GM21619 (cell line): ENCODE data around the gene BCOR.
A peak's percentile ranks its signal among the peaks of the same experiment; 100 is the strongest.

Source experiments
- ATAC-seq: cut with Tn5 transposase; IDR thresholded peaks from one replicate; pipeline ENCODE4 v1.9.1; 2021; ENCODE audit not compliant: unreplicated experiment

BCOR gene

GRCh38 chrX:40116925-40117324 is 19.2 kb upstream of the BCOR start:
- ATAC-seq: no peak

- ATAC-seq: no peak
These were observed 15.2 kb upstream of the BCOR start for GRCh38 chrX:40112996-40113395.

- no peak for ATAC-seq
These were observed 14.1 kb upstream of the BCOR start for GRCh38 chrX:40111868-40112267.

- ATAC-seq: no peak
These were observed 11.7 kb upstream of the BCOR start for GRCh38 chrX:40109288-40110008.

GRCh38 chrX:40108959-40109287 is 11.2 kb upstream of the BCOR start:
- ATAC-seq: no peak

GRCh38 chrX:40108162-40108958 is 10.6 kb upstream of the BCOR start:
- no peak for ATAC-seq

- no peak for ATAC-seq
These were observed 9.8 kb upstream of the BCOR start for GRCh38 chrX:40107291-40108161.

GRCh38 chrX:40106676-40107290 is 9.0 kb upstream of the BCOR start:
- no peak for ATAC-seq

GRCh38 chrX:40105835-40106675 is 8.3 kb upstream of the BCOR start:
- ATAC-seq: no peak

GRCh38 chrX:40104985-40105834 is 7.5 kb upstream of the BCOR start:
- peak; percentile 30 for ATAC-seq

- ATAC-seq: peak; percentile 40
These were observed 6.8 kb upstream of the BCOR start for GRCh38 chrX:40104630-40104984.

GRCh38 chrX:40103565-40104323 is 6.0 kb upstream of the BCOR start:
- no peak for ATAC-seq

- no peak for ATAC-seq
These were observed 4.9 kb upstream of the BCOR start for GRCh38 chrX:40102393-40103381.

GRCh38 chrX:40101430-40101802 is 3.7 kb upstream of the BCOR start:
- ATAC-seq: no peak

- no peak for ATAC-seq
These were observed 3.0 kb upstream of the BCOR start for GRCh38 chrX:40100537-40101429.

- no peak for ATAC-seq
These were observed 2.4 kb upstream of the BCOR start for GRCh38 chrX:40100141-40100536.
